OCI-LY7 (cell line): Measurements from ENCODE around the gene C3. TPM values are rescaled to one million over a fixed set of nuclear protein-coding genes. Genes with fewer than 3 reads are reported as not detected.
"Not testable (repeated sequence)": the region's sequence is repeated elsewhere in the genome, so short reads cannot be mapped to it uniquely, and the experiment has no call there.

Source experiments
- BruUV-seq: library from RNA; stranded (reverse); fragments of 400-500 nt; replicated peaks from 2 replicates; lab custom pipeline; 2021; lab: Mats Ljungman, UMichigan
- CTCF ChIA-PET: fragments of 300-600 bp; sonication (Branson Sonifier 250); formaldehyde crosslinking; loops from one replicate; lab custom pipeline; 2022; ENCODE audit warnings: antibody characterized with exemption; ENCODE audit not compliant: unreplicated experiment; lab: Charles Lee
- POLR2A ChIA-PET: fragments of 300-600 bp; sonication (Branson Sonifier 250); formaldehyde crosslinking; loops from one replicate; lab custom pipeline; 2022; ENCODE audit warnings: antibody characterized with exemption; lab: Charles Lee
- DNase-seq: peaks from one replicate; pipeline ENCODE4 v3.0.0-alpha.2; 2015; ENCODE audit warnings: low spot score
- H2AFZ ChIP-seq: fragments of 200-600 bp; sonication (generic), shearing (Covaris generic); 2 replicates; pipeline ENCODE4 v1.6.1; 2014; ENCODE audit warnings: mild to moderate bottlenecking, antibody characterized with exemption, low read length, moderate library complexity
- H3K27ac ChIP-seq: fragments of 200-600 bp; sonication (generic); 2 replicates; pipeline ENCODE4 v1.5.1; 2014; ENCODE audit warnings: mixed run types, low read depth, mild to moderate bottlenecking, moderate library complexity, low read length, inconsistent platforms; ENCODE audit not compliant: poor library complexity, severe bottlenecking
- H3K36me3 ChIP-seq: fragments of 200-600 bp; sonication (generic); 2 replicates; pipeline ENCODE4 v1.6.1; 2014; ENCODE audit warnings: mild to moderate bottlenecking, antibody characterized with exemption, low read length, moderate library complexity, mixed read lengths; ENCODE audit not compliant: insufficient read depth
- H3K4me1 ChIP-seq: fragments of 200-600 bp; sonication (generic); 2 replicates; pipeline ENCODE4 v1.5.1; 2014; ENCODE audit warnings: mild to moderate bottlenecking, low read length; ENCODE audit not compliant: insufficient read depth, poor library complexity, severe bottlenecking
- H3K4me2 ChIP-seq: fragments of 200-600 bp; sonication (generic); 2 replicates; pipeline ENCODE4 v1.6.1; 2014; ENCODE audit warnings: mild to moderate bottlenecking, low read length
- H3K4me3 ChIP-seq: fragments of 200-600 bp; sonication (generic); 2 replicates; pipeline ENCODE4 v1.5.1; 2014; ENCODE audit warnings: mild to moderate bottlenecking, low read depth, low read length; ENCODE audit not compliant: poor library complexity, severe bottlenecking
- H3K79me2 ChIP-seq: fragments of 200-600 bp; sonication (generic); 2 replicates; pipeline ENCODE4 v1.6.1; 2016; ENCODE audit warnings: low read depth, mild to moderate bottlenecking, low read length, moderate library complexity, mixed read lengths; ENCODE audit not compliant: insufficient read depth
- H3K9me2 ChIP-seq: fragments of 200-600 bp; sonication (generic); 2 replicates; pipeline ENCODE4 v1.6.1; 2016; ENCODE audit warnings: mild to moderate bottlenecking, low read length, mixed read lengths; ENCODE audit not compliant: insufficient read depth
- H3K9me3 ChIP-seq: fragments of 200-600 bp; sonication (generic); 2 replicates; pipeline ENCODE4 v1.6.1; 2014; ENCODE audit warnings: mild to moderate bottlenecking, mixed run types, low read length, mixed read lengths
- H4K20me1 ChIP-seq: fragments of 200-600 bp; sonication (generic); 2 replicates; pipeline ENCODE4 v1.6.1; 2014; ENCODE audit warnings: mild to moderate bottlenecking, antibody characterized with exemption, low read length, moderate library complexity, mixed read lengths; ENCODE audit not compliant: insufficient read depth
- CTCF ChIP-seq: fragments of 200-600 bp; sonication (generic); conservative IDR thresholded peaks from 2 replicates; pipeline ENCODE4 v1.5.1; 2014; ENCODE audit warnings: mild to moderate bottlenecking, antibody characterized with exemption, low read length, moderate library complexity, mixed read lengths
- EZH2phosphoT487 ChIP-seq: fragments of 200-600 bp; sonication (generic); IDR thresholded peaks from 2 replicates; pipeline ENCODE4 v1.6.1; 2018; ENCODE audit warnings: low read depth, borderline replicate concordance, mild to moderate bottlenecking, mixed run types, antibody characterized with exemption, low read length, moderate library complexity, mixed read lengths
- intact Hi-C: fragments of 100-400 bp; cut with micrococcal nuclease; formaldehyde crosslinking; loops from one replicate; pipeline ENCODE4 v1.10.0; 2022; ENCODE audit not compliant: unreplicated experiment
- total RNA-seq, 2 experiments: library from RNA; depleted of rRNA in 1 of 2; stranded (reverse); fragments of >200 nt in 1 of 2; shearing (Covaris generic) in 1 of 2; gene quantifications; 2 replicates each; pipeline ENCODE4 v1.2.3, GENCODE V29; 2014 to 2022

C3 gene
- total RNA-seq, 2 experiments from 2014 or later = 0.13 TPM; not detected in 1

- Histone ChIP-seq H3K36me3 (no peaks in the 10 kb centered on the region), H3K79me2 (no peaks in the 10 kb centered on the region), H3K9me3 (no peaks in the 10 kb centered on the region), H3K4me2 (no peak overlapping the region), H2AFZ (no peak overlapping the region), H3K9me2 (no peaks in the 10 kb centered on the region), H3K4me1 (no peaks in the 10 kb centered on the region), H3K4me3 (no peak overlapping the region), H4K20me1 (no peaks in the 10 kb centered on the region), H3K27ac (no peak overlapping the region)
- ChIA-PET CTCF (no interaction called here), POLR2A (no interaction called here)
- intact Hi-C loops = no loop called here
- TF ChIP-seq CTCF (no peak), EZH2phosphoT487 (no peak)
- BruUV-seq = no TSS peak
- DNase-seq = no peak
Measured at GRCh38 chr19:6663236-6664201, 56.9 kb downstream of the C3 start.

DNA sequence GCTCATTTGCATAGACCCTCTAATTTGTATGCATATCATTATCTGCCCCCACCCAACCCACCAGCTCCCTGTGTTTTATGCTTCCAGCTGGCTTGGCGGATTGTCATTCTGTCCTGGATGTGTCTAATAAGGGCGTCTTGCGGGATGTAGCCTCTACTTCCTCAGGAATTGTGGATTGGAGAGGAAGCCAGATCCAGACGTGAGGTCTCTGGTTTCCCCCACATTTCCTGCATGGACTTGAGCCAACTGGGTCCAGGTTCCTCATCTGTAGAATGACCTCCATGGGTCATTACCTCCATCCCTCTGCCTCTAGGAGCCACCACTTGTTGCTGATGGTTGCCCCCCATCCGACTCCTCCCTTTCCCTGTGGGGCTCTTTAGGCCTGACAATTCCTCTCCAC lies 57.7 kb downstream of the C3 start:
- no peaks in the 10 kb centered on the region for H3K4me1 ChIP-seq
- CTCF ChIA-PET = no interaction called here
- no peak overlapping the region for H3K4me2 ChIP-seq
- DNase-seq = no peak
- H3K9me3 ChIP-seq = no peaks in the 10 kb centered on the region
- no peak overlapping the region for H3K4me3 ChIP-seq
- no peaks in the 10 kb centered on the region for H3K36me3 ChIP-seq
- no peak overlapping the region for H3K27ac ChIP-seq
- no peaks in the 10 kb centered on the region for H3K79me2 ChIP-seq
- BruUV-seq = no TSS peak
- POLR2A ChIA-PET = no interaction called here
- H2AFZ ChIP-seq = no peak overlapping the region
- intact Hi-C loops = no loop called here
- H3K9me2 ChIP-seq = no peaks in the 10 kb centered on the region
- H4K20me1 ChIP-seq = no peaks in the 10 kb centered on the region
- TF ChIP-seq EZH2phosphoT487 (no peak), CTCF (no peak)

GRCh38 chr19:6661509-6662244 lies 58.8 kb downstream of the C3 start:
- BruUV-seq, POLR2A ChIA-PET, H3K79me2 ChIP-seq, H4K20me1 ChIP-seq, H3K9me2 ChIP-seq, intact Hi-C loops, H3K4me1 ChIP-seq, H3K27ac ChIP-seq, H3K4me2 ChIP-seq, H3K9me3 ChIP-seq, H3K36me3 ChIP-seq, DNase-seq, CTCF ChIA-PET, H3K4me3 ChIP-seq, H2AFZ ChIP-seq: not testable (repeated sequence)
